AG04449 (cell line): ENCODE measurements around the gene BTNL8.

Source experiments
- CTCF ChIA-PET: fragments of 350-600 bp; formaldehyde crosslinking; extraction: SDS; loops from one replicate; lab custom pipeline; 2021; ENCODE audit warnings: antibody characterized with exemption; lab: Yijun Ruan, JAX
- POLR2A ChIA-PET: fragments of 400-600, 350-600 bp; formaldehyde crosslinking; extraction: SDS; loops from one replicate; lab custom pipeline; 2020; ENCODE audit warnings: antibody characterized with exemption, inconsistent platforms; lab: Yijun Ruan, JAX
- DNase-seq: peaks from one replicate; pipeline ENCODE4 v3.0.0-alpha.2; 2010; ENCODE audit warnings: low read depth, low spot score
- H3K4me3 ChIP-seq: 2 replicates; pipeline ENCODE4 v1.5.1; 2011; ENCODE audit warnings: low read depth, mild to moderate bottlenecking, control low read depth, low read length
- TF ChIP-seq, protein P1 (sequence below): IDR thresholded peaks from one replicate; pipeline ENCODE4 v1.5.1; 2011; ENCODE audit warnings: mild to moderate bottlenecking, moderate library complexity, low read length, control low read depth, inconsistent platforms; ENCODE audit not compliant: insufficient read depth; ENCODE audit errors: missing control alignments

Gene BTNL8

GRCh38 chr5:180914646-180915045 lies 15.7 kb downstream of the BTNL8 start:
- no peak for DNase-seq
- TF ChIP-seq, protein P1, sequence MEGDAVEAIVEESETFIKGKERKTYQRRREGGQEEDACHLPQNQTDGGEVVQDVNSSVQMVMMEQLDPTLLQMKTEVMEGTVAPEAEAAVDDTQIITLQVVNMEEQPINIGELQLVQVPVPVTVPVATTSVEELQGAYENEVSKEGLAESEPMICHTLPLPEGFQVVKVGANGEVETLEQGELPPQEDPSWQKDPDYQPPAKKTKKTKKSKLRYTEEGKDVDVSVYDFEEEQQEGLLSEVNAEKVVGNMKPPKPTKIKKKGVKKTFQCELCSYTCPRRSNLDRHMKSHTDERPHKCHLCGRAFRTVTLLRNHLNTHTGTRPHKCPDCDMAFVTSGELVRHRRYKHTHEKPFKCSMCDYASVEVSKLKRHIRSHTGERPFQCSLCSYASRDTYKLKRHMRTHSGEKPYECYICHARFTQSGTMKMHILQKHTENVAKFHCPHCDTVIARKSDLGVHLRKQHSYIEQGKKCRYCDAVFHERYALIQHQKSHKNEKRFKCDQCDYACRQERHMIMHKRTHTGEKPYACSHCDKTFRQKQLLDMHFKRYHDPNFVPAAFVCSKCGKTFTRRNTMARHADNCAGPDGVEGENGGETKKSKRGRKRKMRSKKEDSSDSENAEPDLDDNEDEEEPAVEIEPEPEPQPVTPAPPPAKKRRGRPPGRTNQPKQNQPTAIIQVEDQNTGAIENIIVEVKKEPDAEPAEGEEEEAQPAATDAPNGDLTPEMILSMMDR = no peak
- POLR2A ChIA-PET = no interaction called here
- CTCF ChIA-PET = no interaction called here
- H3K4me3 ChIP-seq = no peak overlapping the region

- CTCF ChIA-PET = no interaction called here
- H3K4me3 ChIP-seq = no peak overlapping the region
- POLR2A ChIA-PET = no interaction called here
- no peak for DNase-seq
- TF ChIP-seq, protein P1 = no peak
Measured at GRCh38 chr5:180915924-180916323, 17.0 kb downstream of the BTNL8 start.

DNA sequence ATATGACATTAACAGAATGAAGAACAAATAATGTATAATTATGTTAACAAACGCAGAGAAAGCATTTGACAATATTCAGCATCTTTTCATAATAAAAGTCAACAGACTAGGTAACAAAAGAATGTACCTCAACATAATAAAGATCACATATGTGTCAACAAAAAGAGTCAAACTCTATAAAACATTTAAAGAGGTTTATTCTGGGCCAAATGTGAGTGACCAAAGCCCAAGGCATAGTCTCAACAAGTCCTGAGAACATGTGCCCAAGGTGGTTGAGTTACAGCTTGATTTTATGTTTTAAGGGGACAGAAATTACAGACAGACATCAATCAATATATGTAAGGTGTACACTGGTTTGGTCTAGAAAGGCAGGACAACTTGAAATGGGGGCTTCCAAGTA lies 19.4 kb downstream of the BTNL8 start:
- CTCF ChIA-PET = no interaction called here
- no peak for DNase-seq
- POLR2A ChIA-PET = no interaction called here
- no peak overlapping the region for H3K4me3 ChIP-seq
- TF ChIP-seq, protein P1 = no peak

DNA sequence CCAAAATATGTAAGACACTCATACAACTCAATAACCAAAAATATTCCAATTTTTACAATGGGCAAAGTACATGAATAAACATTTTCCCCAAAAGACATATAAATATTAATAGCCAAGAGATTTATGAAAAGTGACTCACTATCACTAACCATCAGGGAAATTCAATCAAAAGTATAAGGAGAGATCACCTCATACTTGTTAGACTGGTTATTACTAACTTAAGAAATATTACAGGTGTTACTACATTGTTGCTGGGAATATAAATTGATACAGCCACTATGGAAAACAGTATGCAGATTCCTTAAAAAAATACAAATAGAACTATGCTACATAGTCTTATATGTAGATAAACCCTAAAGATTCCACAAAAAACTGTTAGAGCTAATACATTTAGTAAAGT lies 21.8 kb downstream of the BTNL8 start:
- CTCF ChIA-PET = no interaction called here
- no peak overlapping the region for H3K4me3 ChIP-seq
- DNase-seq = no peak
- POLR2A ChIA-PET = no interaction called here
- TF ChIP-seq, protein P1 = no peak

DNA sequence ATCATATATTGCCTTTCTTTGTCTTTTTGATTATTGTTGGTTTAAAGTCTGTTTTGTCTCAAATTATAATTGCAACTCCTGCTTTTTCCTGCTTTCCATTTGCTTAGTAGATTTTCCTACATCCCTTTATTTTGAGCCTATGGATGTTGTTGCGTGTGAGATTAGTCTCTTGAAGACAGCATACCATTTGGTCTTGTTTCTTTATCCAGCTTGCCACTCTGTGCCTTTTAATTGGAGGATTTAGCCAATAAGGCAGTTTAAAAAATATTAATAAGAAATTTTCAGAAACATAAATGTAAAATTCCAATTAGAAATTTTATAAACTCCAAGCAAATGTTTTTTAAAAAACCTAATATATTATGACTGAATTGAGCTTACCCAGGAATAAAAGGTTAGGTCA lies 24.0 kb downstream of the BTNL8 start:
- CTCF ChIA-PET = no interaction called here
- no peak for DNase-seq
- POLR2A ChIA-PET = no interaction called here
- no peak overlapping the region for H3K4me3 ChIP-seq
- TF ChIP-seq, protein P1 = no peak

DNA sequence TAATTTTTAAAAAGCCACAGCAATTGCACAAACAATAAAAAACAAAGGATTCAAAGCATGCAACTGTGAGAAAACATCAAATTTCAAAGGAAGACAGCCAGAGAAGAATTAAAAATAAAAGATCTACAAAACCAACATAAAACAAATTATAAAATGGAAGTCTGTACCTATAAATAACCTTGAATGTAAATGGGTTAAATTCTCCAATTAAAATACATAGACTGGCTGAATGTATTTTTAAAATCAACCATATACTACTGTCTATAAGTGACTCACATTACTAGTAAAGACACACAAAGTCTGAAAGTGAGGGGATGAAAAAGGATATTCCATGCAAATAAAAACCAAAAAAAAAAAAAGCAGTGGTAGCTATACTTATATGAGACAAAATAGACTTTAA lies 33.7 kb downstream of the BTNL8 start:
- ChIA-PET CTCF (no interaction called here), POLR2A (no interaction called here)
- no peak for DNase-seq
- H3K4me3 ChIP-seq = no peak overlapping the region
- TF ChIP-seq, protein P1 = no peak
